ENCODE measurements around the gene MTG1.

MTG1 gene

DNA sequence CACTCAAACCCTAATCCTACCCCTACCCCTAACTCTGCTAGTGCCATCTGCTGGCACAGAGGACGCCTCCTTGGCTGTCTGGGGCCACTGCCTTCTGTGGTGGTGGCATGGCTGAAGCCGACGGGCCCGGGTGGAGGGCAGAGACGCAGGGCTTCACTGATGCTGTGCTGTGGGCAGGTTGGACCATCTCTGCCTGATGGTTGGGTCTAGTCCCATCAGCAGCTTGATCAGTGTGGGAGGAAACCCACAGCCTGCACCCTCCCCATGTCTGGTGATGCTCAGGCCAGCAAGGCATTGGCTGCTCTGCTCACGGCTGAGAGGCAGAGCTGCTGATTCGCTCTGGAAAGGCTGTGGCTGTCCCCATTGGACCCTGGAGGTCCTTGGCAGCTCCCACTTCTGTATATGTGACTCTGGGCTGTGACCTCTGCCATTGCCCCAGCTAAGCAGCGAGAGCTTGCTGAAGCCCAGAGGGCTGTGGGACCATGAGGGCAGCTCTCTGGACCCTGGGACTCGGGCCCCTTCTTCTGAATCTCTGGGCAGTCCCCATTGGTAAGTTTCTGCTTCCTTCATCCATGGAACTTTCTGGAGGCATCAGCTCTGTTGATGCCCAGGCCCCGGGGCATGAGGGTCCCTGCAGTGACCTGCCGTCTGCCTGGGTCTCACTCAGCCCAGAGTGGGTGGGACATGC is 59.7 kb downstream of the MTG1 start, which contains the start of gene SCART1:
SCART1 (plus strand) TSS at position 430 of the 688 bp plus-strand sequence; CDS start at position 483, 53 bp downstream.
- peaks cover 7% of the 10 kb centered on the region for H3K36me3 Mint-ChIP-seq (ENCODE audit: low read depth)
- no peak within 1 kb of the TSS for H3K27ac Mint-ChIP-seq
- no peak within 1 kb of the TSS for H3K4me3 Mint-ChIP-seq
- TF ChIP-seq CTCF (IDR thresholded peaks at IDR 0.05; ENCODE audit: unreplicated experiment in 3 of 3): no peak
- H3K27me3 Mint-ChIP-seq (ENCODE audit: low read depth): peaks cover 3% of the 10 kb centered on the region
- peaks cover 37% of the 10 kb centered on the region for H3K9me3 Mint-ChIP-seq
- H3K4me1 Mint-ChIP-seq: no peaks in the 10 kb centered on the region

GRCh38 chr10:133454204-133454893 is 60.4 kb downstream of the MTG1 start:
- no peak for TF ChIP-seq CTCF (IDR thresholded peaks at IDR 0.05; ENCODE audit: unreplicated experiment in 3 of 3)
- H3K4me1 Mint-ChIP-seq: no peaks in the 10 kb centered on the region
- peaks cover 33% of the 10 kb centered on the region for H3K9me3 Mint-ChIP-seq
- no peak overlapping the region for H3K4me3 Mint-ChIP-seq
- no peak overlapping the region for H3K27ac Mint-ChIP-seq
- peaks cover 5% of the 10 kb centered on the region for H3K36me3 Mint-ChIP-seq (ENCODE audit: low read depth)
- peaks cover 2% of the 10 kb centered on the region for H3K27me3 Mint-ChIP-seq (ENCODE audit: low read depth)

DNA sequence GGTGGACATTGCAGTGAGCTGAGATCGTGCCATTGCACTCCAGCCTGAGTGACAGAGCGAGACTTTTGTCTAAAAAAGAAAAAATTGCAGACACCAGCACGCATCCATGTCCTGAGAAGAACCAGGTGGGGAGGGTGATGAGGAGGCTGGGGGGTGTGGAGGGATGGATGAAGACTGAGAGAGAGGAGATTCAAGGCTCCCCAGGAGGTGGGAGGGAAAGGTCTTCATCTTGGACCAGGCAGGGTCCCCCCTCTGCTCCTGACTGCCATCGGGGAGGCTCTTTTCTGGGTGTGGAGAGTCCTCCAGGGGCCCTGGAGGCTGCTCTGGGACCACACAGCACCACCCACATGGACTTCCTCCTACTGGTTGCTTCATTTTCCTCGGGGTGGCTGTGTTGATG is 61.2 kb downstream of the MTG1 start:
- no peaks in the 10 kb centered on the region for H3K4me1 Mint-ChIP-seq
- peaks cover 3% of the 10 kb centered on the region for H3K36me3 Mint-ChIP-seq (ENCODE audit: low read depth)
- no peaks in the 10 kb centered on the region for H3K27me3 Mint-ChIP-seq (ENCODE audit: low read depth)
- H3K4me3 Mint-ChIP-seq: no peak overlapping the region
- H3K9me3 Mint-ChIP-seq: peaks cover 34% of the 10 kb centered on the region
- no peak for TF ChIP-seq CTCF (IDR thresholded peaks at IDR 0.05; ENCODE audit: unreplicated experiment in 3 of 3)
- H3K27ac Mint-ChIP-seq: no peak overlapping the region

DNA sequence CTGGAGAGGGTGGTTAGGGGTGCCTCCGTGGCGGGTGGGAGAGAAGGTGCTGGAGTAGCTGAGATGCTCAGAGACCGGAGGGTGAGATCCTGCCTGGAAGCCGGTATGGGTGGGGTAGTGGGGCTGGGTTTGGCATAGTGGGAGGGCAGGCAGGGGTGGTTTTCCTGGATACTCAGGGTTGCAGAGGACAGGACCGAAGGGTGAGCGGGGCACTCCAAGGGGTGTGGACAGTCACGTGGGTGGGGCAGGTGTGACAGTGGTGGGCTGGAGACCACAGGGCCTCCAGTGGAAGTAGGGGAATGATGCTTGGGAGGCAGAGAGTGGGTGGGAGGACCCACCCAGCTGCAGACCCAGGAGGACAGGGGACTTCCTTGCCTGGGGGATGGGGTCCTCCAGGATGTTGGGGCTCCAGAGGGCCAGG is 61.7 kb downstream of the MTG1 start:
- Mint-ChIP-seq H3K9me3 (peaks cover 35% of the 10 kb centered on the region), H3K4me3 (no peak overlapping the region), H3K4me1 (no peaks in the 10 kb centered on the region), H3K27me3 (ENCODE audit: low read depth) (no peaks in the 10 kb centered on the region), H3K36me3 (ENCODE audit: low read depth) (peaks cover 3% of the 10 kb centered on the region), H3K27ac (no peak overlapping the region)
- no peak for TF ChIP-seq CTCF (IDR thresholded peaks at IDR 0.05; ENCODE audit: unreplicated experiment in 3 of 3)

GRCh38 chr10:133456041-133456951 is 62.3 kb downstream of the MTG1 start:
- Mint-ChIP-seq H3K9me3 (peaks cover 31% of the 10 kb centered on the region), H3K27me3 (ENCODE audit: low read depth) (no peaks in the 10 kb centered on the region), H3K36me3 (ENCODE audit: low read depth) (peaks cover 5% of the 10 kb centered on the region), H3K4me3 (no peak overlapping the region), H3K4me1 (no peaks in the 10 kb centered on the region), H3K27ac (no peak overlapping the region)
- no peak for TF ChIP-seq CTCF (IDR thresholded peaks at IDR 0.05; ENCODE audit: unreplicated experiment in 3 of 3)

Data from nephron (organoid).